Measurements from ENCODE around the gene AIG1. TPM values are rescaled to one million over a fixed set of nuclear protein-coding genes. Genes with fewer than 3 reads are reported as not detected.

Gene AIG1
- total and polyA plus RNA-seq, 2 of the 13 experiments (the other 11 are each of a cell fraction or from before 2014, with no cell fraction given): 115 to 197 TPM

DNA sequence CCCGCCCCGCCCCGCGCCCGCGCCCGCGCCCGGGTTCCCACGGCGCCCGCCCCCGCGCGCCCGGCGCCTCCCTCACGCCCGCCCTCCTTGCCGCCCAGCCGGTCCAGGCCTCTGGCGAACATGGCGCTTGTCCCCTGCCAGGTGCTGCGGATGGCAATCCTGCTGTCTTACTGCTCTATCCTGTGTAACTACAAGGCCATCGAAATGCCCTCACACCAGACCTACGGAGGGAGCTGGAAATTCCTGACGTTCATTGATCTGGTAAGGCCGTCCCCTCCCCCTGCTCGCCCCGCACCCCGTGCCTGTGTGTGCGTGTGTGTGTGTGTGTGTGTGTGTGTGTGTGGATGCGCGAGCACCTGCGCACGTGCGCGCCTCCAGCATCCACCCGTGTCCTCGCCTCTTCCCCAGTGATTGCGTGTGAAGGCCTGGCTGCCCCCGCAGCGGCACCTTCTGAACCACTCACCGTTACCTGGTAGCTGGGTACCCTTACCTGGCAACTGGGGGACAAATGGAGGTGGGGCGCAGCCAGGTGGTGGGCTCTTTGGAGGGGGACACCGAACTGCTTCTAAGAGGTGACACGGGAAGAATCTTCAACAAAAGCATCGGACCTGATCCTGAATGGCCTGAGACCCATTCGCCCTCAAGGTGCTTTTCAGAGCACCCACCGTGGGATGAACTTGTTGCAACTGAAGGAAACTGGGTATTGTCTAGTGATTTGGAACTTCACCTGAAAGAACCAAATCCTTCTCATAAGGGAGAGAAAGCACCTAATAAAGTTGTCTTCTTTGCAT, at the start of gene AIG1 (continued):
- TF ChIP-seq ZFP36 (IDR thresholded peaks at IDR 0.05; ENCODE audit: borderline replicate concordance, low read depth, low read length, partially characterized antibody) (no peak), HNRNPL (IDR thresholded peaks at IDR 0.05; ENCODE audit: low read depth, low read length) (peak; percentile 77; the same call in 1 of the 2 replicates), ZZZ3 (CRISPR knock-in tag; IDR thresholded peaks at IDR 0.05; ENCODE audit: borderline replicate concordance) (peak; percentile 70), CHCHD3 (CRISPR knock-in tag; IDR thresholded peaks at IDR 0.05) (0 out of 2 replicates have a peak, but pooled peaks have one; percentile 70), YY1 (IDR thresholded peaks at IDR 0.05; ENCODE audit: insufficient read depth, insufficient replicate concordance, low read depth, low read length) (peak; percentile 93), ELF3 (CRISPR knock-in tag; IDR thresholded peaks at IDR 0.05) (peak; percentile 7; the same call in 1 of the 2 replicates), HDAC1 (CRISPR knock-in tag; IDR thresholded peaks at IDR 0.05) (peak; percentile 34), NFYC (CRISPR knock-in tag; IDR thresholded peaks at IDR 0.05) (no peak), ZNF558 (CRISPR knock-in tag; IDR thresholded peaks at IDR 0.05; ENCODE audit: borderline replicate concordance) (no peak), MEIS2 (CRISPR knock-in tag; IDR thresholded peaks at IDR 0.05) (no peak), ZNF333 (CRISPR knock-in tag; IDR thresholded peaks at IDR 0.05; ENCODE audit: borderline replicate concordance) (peak; percentile 79), MEF2D (CRISPR knock-in tag; IDR thresholded peaks at IDR 0.05) (peak; percentile 60; the same call in 1 of the 2 replicates), ZMYM4 (CRISPR knock-in tag; IDR thresholded peaks at IDR 0.05) (no peak; the same call in 1 of the 2 replicates), POGZ (CRISPR knock-in tag; IDR thresholded peaks at IDR 0.05) (peak; percentile 68), IRF2 (CRISPR knock-in tag; IDR thresholded peaks at IDR 0.05) (peak; percentile 7; the same call in 1 of the 2 replicates), CHD4 (IDR thresholded peaks at IDR 0.05; ENCODE audit: borderline replicate concordance, low read length) (no peak), JDP2 (CRISPR knock-in tag; IDR thresholded peaks at IDR 0.05; ENCODE audit: borderline replicate concordance) (0 out of 2 replicates have a peak, but pooled peaks have one; percentile 56), NRL (CRISPR knock-in tag; IDR thresholded peaks at IDR 0.05; ENCODE audit: borderline replicate concordance) (peak; percentile 71; the same call in 1 of the 2 replicates), ZNF589 (CRISPR knock-in tag; conservative IDR thresholded peaks at IDR 0.05) (0 out of 2 replicates have a peak, but pooled peaks have one; percentile 27), ISX (CRISPR knock-in tag; conservative IDR thresholded peaks at IDR 0.05) (no peak), ZNF737 (CRISPR knock-in tag; IDR thresholded peaks at IDR 0.05; ENCODE audit: borderline replicate concordance) (no peak; the same call in 1 of the 2 replicates), ZNF570 (CRISPR knock-in tag; IDR thresholded peaks at IDR 0.05; ENCODE audit: borderline replicate concordance) (peak; percentile 33; the same call in 1 of the 2 replicates), JUNB (CRISPR knock-in tag; IDR thresholded peaks at IDR 0.05; ENCODE audit: borderline replicate concordance) (peak; percentile 53; the same call in 1 of the 2 replicates), ZNF605 (CRISPR knock-in tag; IDR thresholded peaks at IDR 0.05) (peak; percentile 64), ARHGAP35 (CRISPR knock-in tag; IDR thresholded peaks at IDR 0.05; ENCODE audit: borderline replicate concordance) (peak; percentile 73; the same call in 1 of the 2 replicates)
- TF ChIP-seq, protein P1, sequence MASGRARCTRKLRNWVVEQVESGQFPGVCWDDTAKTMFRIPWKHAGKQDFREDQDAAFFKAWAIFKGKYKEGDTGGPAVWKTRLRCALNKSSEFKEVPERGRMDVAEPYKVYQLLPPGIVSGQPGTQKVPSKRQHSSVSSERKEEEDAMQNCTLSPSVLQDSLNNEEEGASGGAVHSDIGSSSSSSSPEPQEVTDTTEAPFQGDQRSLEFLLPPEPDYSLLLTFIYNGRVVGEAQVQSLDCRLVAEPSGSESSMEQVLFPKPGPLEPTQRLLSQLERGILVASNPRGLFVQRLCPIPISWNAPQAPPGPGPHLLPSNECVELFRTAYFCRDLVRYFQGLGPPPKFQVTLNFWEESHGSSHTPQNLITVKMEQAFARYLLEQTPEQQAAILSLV (CRISPR knock-in tag; IDR thresholded peaks at IDR 0.05; ENCODE audit: borderline replicate concordance): 0 out of 2 replicates have a peak, but pooled peaks have one; percentile 59
- TF ChIP-seq, protein P2, sequence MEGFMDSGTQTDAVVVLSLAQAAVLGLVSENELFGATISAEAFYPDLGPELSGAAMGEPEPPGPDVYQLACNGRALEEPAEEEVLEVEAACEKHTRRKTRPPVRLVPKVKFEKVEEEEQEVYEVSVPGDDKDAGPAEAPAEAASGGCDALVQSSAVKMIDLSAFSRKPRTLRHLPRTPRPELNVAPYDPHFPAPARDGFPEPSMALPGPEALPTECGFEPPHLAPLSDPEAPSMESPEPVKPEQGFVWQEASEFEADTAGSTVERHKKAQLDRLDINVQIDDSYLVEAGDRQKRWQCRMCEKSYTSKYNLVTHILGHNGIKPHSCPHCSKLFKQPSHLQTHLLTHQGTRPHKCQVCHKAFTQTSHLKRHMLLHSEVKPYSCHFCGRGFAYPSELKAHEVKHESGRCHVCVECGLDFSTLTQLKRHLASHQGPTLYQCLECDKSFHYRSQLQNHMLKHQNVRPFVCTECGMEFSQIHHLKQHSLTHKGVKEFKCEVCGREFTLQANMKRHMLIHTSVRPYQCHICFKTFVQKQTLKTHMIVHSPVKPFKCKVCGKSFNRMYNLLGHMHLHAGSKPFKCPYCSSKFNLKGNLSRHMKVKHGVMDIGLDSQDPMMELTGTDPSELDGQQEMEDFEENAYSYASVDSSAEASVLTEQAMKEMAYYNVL (CRISPR knock-in tag; IDR thresholded peaks at IDR 0.05; ENCODE audit: borderline replicate concordance): 0 out of 2 replicates have a peak, but pooled peaks have one; percentile 74

Measured in HepG2 (cell line).